HCT116 (cell line): Measurements from ENCODE around the gene PCNX1. TPM values are rescaled to one million over a fixed set of nuclear protein-coding genes. Genes with fewer than 3 reads are reported as not detected.

Source experiments
- ATAC-seq: fragments of 200-7000 bp; cut with Tn5 transposase; 2 replicates; pipeline ENCODE4 v1.9.1; 2020; ENCODE audit warnings: mild to moderate bottlenecking, moderate library complexity
- BruUV-seq: library from RNA; stranded (reverse); fragments of 400-500 nt; replicated peaks from 2 replicates; lab custom pipeline; 2021; lab: Mats Ljungman, UMichigan
- CTCF ChIA-PET: fragments of 300-600 bp; sonication (Branson Sonifier 250); formaldehyde crosslinking; loops from one replicate; lab custom pipeline; 2021; ENCODE audit warnings: antibody characterized with exemption; lab: Charles Lee
- POLR2A ChIA-PET: fragments of 300-600, 350-600 bp; sonication (Branson Sonifier 250); formaldehyde crosslinking; loops from one replicate; lab custom pipeline; 2021; ENCODE audit warnings: antibody characterized with exemption; lab: Charles Lee
- RAD21 ChIA-PET, 2 experiments: fragments of 300-600 bp; sonication (Branson Sonifier 250); formaldehyde crosslinking; loops; one replicate each; lab custom pipeline; 2023; ENCODE audit warnings: low total read pairs in 2 of 2; ENCODE audit not compliant: uncharacterized antibody in 2 of 2, unreplicated experiment in 2 of 2, low non-redundant PET in 1 of 2; lab: Charles Lee
- DNase-seq: peaks from one replicate; pipeline ENCODE4 v3.0.0-alpha.2; 2010; ENCODE audit warnings: low read depth, low spot score
- H2AFZ ChIP-seq: fragments of 200-600 bp; shearing (Covaris generic), sonication (generic); 2 replicates; pipeline ENCODE4 v1.6.1; 2017; ENCODE audit warnings: low read depth, mixed run types, mixed read lengths, antibody characterized with exemption, low read length; ENCODE audit not compliant: poor library complexity, severe bottlenecking
- H3K27ac ChIP-seq: 2 replicates; pipeline ENCODE4 v1.5.1; 2012; ENCODE audit warnings: low read depth, low read length
- H3K27me3 ChIP-seq: fragments of 200-600 bp; sonication (generic); 2 replicates; pipeline ENCODE4 v1.6.1; 2016; ENCODE audit warnings: mixed run types, low read length, mixed read lengths; ENCODE audit not compliant: insufficient read depth
- H3K36me3 ChIP-seq, 2 experiments: fragments of 200-500 bp in 1 of 2; fragments of 200-600 bp in 1 of 2; sonication (Bioruptor generic) in 1 of 2; sonication (generic) in 1 of 2; 2 replicates each; pipeline versions ENCODE4 v1.5.1 to v1.6.1; 2014 to 2016; ENCODE audit warnings: low read length in 2 of 2, inconsistent platforms in 1 of 2, mixed read lengths in 1 of 2, mixed run types in 1 of 2; ENCODE audit not compliant: insufficient read depth in 2 of 2, control insufficient read depth in 1 of 2
- H3K4me1 ChIP-seq, 2 experiments: fragments of 200-600 bp in 1 of 2; sonication (generic) in 1 of 2; 2 replicates each; pipeline versions ENCODE4 v1.5.1 to v1.6.1; 2012 to 2017; ENCODE audit warnings: low read length in 2 of 2, inconsistent platforms in 1 of 2, mild to moderate bottlenecking in 1 of 2, mixed read lengths in 1 of 2, mixed run types in 1 of 2, moderate library complexity in 1 of 2; ENCODE audit not compliant: insufficient read depth in 2 of 2, control insufficient read depth in 1 of 2
- H3K4me2 ChIP-seq: fragments of 200-600 bp; sonication (generic); 2 replicates; pipeline ENCODE4 v1.6.1; 2017; ENCODE audit warnings: mixed run types, low read length, mixed read lengths
- H3K4me3 ChIP-seq, 2 experiments: fragments of 200-600 bp in 1 of 2; sonication (generic) in 1 of 2; replicated peaks in 1 of 2; 2 replicates each; pipeline ENCODE4 v1.5.1; 2011 to 2016; ENCODE audit warnings: low read length in 2 of 2, control low read depth in 1 of 2, low read depth in 1 of 2, mild to moderate bottlenecking in 1 of 2, mixed read lengths in 1 of 2, mixed run types in 1 of 2
- H3K79me2 ChIP-seq: fragments of 200-600 bp; sonication (generic); 2 replicates; pipeline ENCODE4 v1.6.1; 2017; ENCODE audit warnings: mild to moderate bottlenecking, mixed run types, low read length, moderate library complexity, mixed read lengths; ENCODE audit not compliant: insufficient read depth
- H3K9ac ChIP-seq: fragments of 200-600 bp; sonication (generic); 2 replicates; pipeline ENCODE4 v1.6.1; 2016; ENCODE audit warnings: low read length, mixed read lengths
- H3K9me2 ChIP-seq: fragments of 200-600 bp; sonication (generic), shearing (Covaris generic); 2 replicates; pipeline ENCODE4 v1.6.1; 2017; ENCODE audit warnings: mixed run types, mild to moderate bottlenecking, moderate library complexity; ENCODE audit not compliant: insufficient read depth
- H3K9me3 ChIP-seq, 2 experiments: fragments of 200-500 bp in 1 of 2; fragments of 200-600 bp in 1 of 2; sonication (Bioruptor generic) in 1 of 2; sonication (generic) in 1 of 2; 2 replicates each; pipeline ENCODE4 v1.6.1; 2014 to 2017; ENCODE audit warnings: low read length in 2 of 2, mixed read lengths in 2 of 2, inconsistent platforms in 1 of 2, low read depth in 1 of 2, mild to moderate bottlenecking in 1 of 2, mixed run types in 1 of 2, moderate library complexity in 1 of 2; ENCODE audit not compliant: control insufficient read depth in 1 of 2, insufficient read depth in 1 of 2
- H4K20me1 ChIP-seq: fragments of 200-600 bp; sonication (generic), shearing (Covaris generic); 2 replicates; pipeline ENCODE4 v1.6.1; 2017; ENCODE audit warnings: mixed run types, mild to moderate bottlenecking, moderate library complexity; ENCODE audit not compliant: insufficient read depth
- ATF3 ChIP-seq: IDR thresholded peaks from 2 replicates; pipeline ENCODE4 v1.6.1; 2012
- CBX3 ChIP-seq: IDR thresholded peaks from 2 replicates; pipeline ENCODE4 v1.6.1; 2012; ENCODE audit warnings: low read depth
- CEBPB ChIP-seq: IDR thresholded peaks from 2 replicates; pipeline ENCODE4 v1.6.1; 2012; ENCODE audit warnings: low read depth
- EZH2 ChIP-seq: fragments of 200-600 bp; sonication (generic); IDR thresholded peaks from 2 replicates; pipeline ENCODE4 v1.6.1; 2017; ENCODE audit warnings: antibody characterized with exemption, mixed run types
- MAX ChIP-seq: IDR thresholded peaks from 2 replicates; pipeline ENCODE4 v1.6.1; 2012
- RAD21 ChIP-seq: IDR thresholded peaks from 2 replicates; pipeline ENCODE4 v1.6.1; 2012; ENCODE audit warnings: low read depth, mild to moderate bottlenecking
- SP1 ChIP-seq: IDR thresholded peaks from 2 replicates; pipeline ENCODE4 v1.6.1; 2012; ENCODE audit warnings: low read depth
- SRF ChIP-seq: IDR thresholded peaks from 2 replicates; pipeline ENCODE4 v1.6.1; 2012; ENCODE audit warnings: low read depth
- YY1 ChIP-seq: IDR thresholded peaks from 2 replicates; pipeline ENCODE4 v1.6.1; 2011; ENCODE audit warnings: low read length, low read depth, moderate library complexity, mild to moderate bottlenecking; ENCODE audit not compliant: insufficient replicate concordance; ENCODE audit errors: extremely low read depth
- ZNF274 ChIP-seq: fragments of 200-500 bp; sonication (Bioruptor generic); IDR thresholded peaks from 2 replicates; pipeline ENCODE4 v1.6.1; 2014; ENCODE audit warnings: mild to moderate bottlenecking, low read depth, low read length, inconsistent platforms
- intact Hi-C: fragments of 100-400 bp; cut with micrococcal nuclease; formaldehyde crosslinking; loops from 2 replicates; pipeline ENCODE4 v1.10.0; 2022
- total RNA-seq: library from RNA; stranded (reverse); gene quantifications from one replicate; pipeline ENCODE4 v1.2.1, GENCODE V29; 2021; ENCODE audit not compliant: unreplicated experiment
- TF ChIP-seq, protein P1 (sequence below): IDR thresholded peaks from 2 replicates; pipeline ENCODE4 v1.6.1; 2011; ENCODE audit warnings: mild to moderate bottlenecking, low read length, moderate library complexity; ENCODE audit not compliant: insufficient replicate concordance; ENCODE audit errors: extremely low read depth
- TF ChIP-seq, protein P2 (sequence below), 3 experiments: fragments of 200-600 bp in 1 of 3; sonication (generic) in 1 of 3; IDR thresholded peaks in 2 of 3; conservative IDR thresholded peaks in 1 of 3; 2 replicates each; pipeline ENCODE4 v1.5.1; 2012 to 2017; ENCODE audit warnings: low read depth in 2 of 3, low read length in 2 of 3, antibody characterized with exemption in 1 of 3, borderline replicate concordance in 1 of 3, control low read depth in 1 of 3, mild to moderate bottlenecking in 1 of 3, mixed read lengths in 1 of 3, mixed run types in 1 of 3, moderate library complexity in 1 of 3; ENCODE audit not compliant: insufficient read depth in 1 of 3

PCNX1 gene
- total RNA-seq, 1 experiment from 2014 or later: 52.2 TPM

- no peak overlapping the region for H3K4me3 ChIP-seq
- BruUV-seq: no TSS peak
- no peak overlapping the region for H3K27ac ChIP-seq
- H3K79me2 ChIP-seq: no peaks in the 10 kb centered on the region
- H3K36me3 ChIP-seq: no peaks in the 10 kb centered on the region
- ChIA-PET CTCF (no interaction called here), POLR2A (no interaction called here), RAD21 (no interaction called here)
- peaks cover 2 to 3% of the 10 kb centered on the region in 2 experiments; a peak in 3 of 4 replicates for H3K4me1 ChIP-seq
- intact Hi-C loops: no loop called here
- H2AFZ ChIP-seq: no peak overlapping the region
- H3K27me3 ChIP-seq: no peaks in the 10 kb centered on the region
- ATAC-seq: no peak
- no peak for DNase-seq
- no peaks in the 10 kb centered on the region for H4K20me1 ChIP-seq
- TF ChIP-seq ZNF274 (no peak), EZH2 (no peak), SRF (no peak), MAX (no peak), RAD21 (no peak), CEBPB (no peak), SP1 (no peak), ATF3 (no peak), CBX3 (no peak), YY1 (no peak)
- TF ChIP-seq, protein P1, sequence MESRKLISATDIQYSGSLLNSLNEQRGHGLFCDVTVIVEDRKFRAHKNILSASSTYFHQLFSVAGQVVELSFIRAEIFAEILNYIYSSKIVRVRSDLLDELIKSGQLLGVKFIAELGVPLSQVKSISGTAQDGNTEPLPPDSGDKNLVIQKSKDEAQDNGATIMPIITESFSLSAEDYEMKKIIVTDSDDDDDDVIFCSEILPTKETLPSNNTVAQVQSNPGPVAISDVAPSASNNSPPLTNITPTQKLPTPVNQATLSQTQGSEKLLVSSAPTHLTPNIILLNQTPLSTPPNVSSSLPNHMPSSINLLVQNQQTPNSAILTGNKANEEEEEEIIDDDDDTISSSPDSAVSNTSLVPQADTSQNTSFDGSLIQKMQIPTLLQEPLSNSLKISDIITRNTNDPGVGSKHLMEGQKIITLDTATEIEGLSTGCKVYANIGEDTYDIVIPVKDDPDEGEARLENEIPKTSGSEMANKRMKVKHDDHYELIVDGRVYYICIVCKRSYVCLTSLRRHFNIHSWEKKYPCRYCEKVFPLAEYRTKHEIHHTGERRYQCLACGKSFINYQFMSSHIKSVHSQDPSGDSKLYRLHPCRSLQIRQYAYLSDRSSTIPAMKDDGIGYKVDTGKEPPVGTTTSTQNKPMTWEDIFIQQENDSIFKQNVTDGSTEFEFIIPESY: no peak
- TF ChIP-seq, protein P2, sequence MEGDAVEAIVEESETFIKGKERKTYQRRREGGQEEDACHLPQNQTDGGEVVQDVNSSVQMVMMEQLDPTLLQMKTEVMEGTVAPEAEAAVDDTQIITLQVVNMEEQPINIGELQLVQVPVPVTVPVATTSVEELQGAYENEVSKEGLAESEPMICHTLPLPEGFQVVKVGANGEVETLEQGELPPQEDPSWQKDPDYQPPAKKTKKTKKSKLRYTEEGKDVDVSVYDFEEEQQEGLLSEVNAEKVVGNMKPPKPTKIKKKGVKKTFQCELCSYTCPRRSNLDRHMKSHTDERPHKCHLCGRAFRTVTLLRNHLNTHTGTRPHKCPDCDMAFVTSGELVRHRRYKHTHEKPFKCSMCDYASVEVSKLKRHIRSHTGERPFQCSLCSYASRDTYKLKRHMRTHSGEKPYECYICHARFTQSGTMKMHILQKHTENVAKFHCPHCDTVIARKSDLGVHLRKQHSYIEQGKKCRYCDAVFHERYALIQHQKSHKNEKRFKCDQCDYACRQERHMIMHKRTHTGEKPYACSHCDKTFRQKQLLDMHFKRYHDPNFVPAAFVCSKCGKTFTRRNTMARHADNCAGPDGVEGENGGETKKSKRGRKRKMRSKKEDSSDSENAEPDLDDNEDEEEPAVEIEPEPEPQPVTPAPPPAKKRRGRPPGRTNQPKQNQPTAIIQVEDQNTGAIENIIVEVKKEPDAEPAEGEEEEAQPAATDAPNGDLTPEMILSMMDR (IDR thresholded peaks at IDR 0.05 in 2 of 3, conservative IDR thresholded peaks at IDR 0.05 in 1 of 3; ENCODE audit: borderline replicate concordance in 1 of 3, insufficient read depth in 1 of 3, low read depth in 2 of 3, low read length in 2 of 3): no peak
- TF ChIP-seq, all 23 proteins: peak for 0
- Histone ChIP-seq H3K4me2 (no peak overlapping the region), H3K9ac (no peak overlapping the region), H3K9me2 (no peaks in the 10 kb centered on the region), H3K9me3 (no peaks in the 10 kb centered on the region)
Observed at GRCh38 chr14:71148627-71149026, 241.4 kb downstream of the PCNX1 start.
